Stimulated activated CD8-positive, alpha-beta memory T cell treated with anti-CD3 and anti-CD28 coated beads, Interleukin-4, amount 100 ng/mL, for 4 hours (primary cell): ENCODE measurements around the gene GLT6D1.
"Not testable (repeated sequence)": the region's sequence is repeated elsewhere in the genome, so short reads cannot be mapped to it uniquely, and the experiment has no call there.

Experiments used
- DNase-seq, 2 donors: peaks; one replicate each; pipeline ENCODE4 v3.0.0-alpha.2; 2020; ENCODE audit warnings: low read depth in 2 of 2, low spot score in 1 of 2

GLT6D1 gene, protein sequence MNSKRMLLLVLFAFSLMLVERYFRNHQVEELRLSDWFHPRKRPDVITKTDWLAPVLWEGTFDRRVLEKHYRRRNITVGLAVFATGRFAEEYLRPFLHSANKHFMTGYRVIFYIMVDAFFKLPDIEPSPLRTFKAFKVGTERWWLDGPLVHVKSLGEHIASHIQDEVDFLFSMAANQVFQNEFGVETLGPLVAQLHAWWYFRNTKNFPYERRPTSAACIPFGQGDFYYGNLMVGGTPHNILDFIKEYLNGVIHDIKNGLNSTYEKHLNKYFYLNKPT

DNA sequence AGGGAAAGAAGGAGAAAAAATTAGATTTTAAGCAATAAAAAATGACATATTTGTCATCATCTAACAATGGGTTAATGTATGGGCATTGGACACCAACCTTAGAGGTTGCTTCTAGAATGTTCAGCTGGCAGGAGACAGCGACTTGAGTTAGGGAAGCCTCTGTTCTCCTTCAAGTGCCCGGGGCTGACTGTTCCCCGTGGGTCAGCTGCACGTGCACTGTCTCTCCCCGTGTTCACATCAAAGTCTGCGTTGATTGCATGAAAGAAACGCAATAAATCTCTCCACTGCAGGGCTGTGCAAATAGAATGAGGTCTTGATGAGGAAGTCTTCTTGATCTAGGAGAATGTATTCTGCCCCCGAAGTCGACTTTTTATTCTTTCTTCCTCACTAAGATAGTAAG lies at the start of gene GLT6D1:
Gene GLT6D1, minus strand, starts transcription at position 345 of the 400 bp plus-strand sequence. CDS start 353 bp downstream, outside the sequence.
- no peak for DNase-seq

DNA sequence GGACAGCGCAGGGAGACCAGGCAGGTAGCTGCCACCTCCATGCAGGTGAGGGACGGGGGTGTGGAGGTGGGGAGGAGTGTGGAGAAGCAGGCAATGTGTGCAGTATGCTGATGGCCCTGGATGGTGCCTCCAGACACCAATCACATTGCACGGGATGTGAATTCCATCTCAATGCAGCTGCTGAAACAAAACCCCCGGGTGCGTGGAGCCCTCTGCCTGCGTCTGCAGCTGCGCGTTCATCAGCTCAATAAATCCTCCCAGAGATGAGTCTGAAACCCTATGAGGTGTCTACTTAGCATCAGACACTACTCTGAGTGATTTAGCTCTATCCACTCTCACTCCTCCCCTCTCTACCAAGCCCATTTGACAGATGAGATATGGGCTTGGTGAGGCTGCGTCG lies 49.7 kb upstream of the GLT6D1 start:
- no peak for DNase-seq

DNA sequence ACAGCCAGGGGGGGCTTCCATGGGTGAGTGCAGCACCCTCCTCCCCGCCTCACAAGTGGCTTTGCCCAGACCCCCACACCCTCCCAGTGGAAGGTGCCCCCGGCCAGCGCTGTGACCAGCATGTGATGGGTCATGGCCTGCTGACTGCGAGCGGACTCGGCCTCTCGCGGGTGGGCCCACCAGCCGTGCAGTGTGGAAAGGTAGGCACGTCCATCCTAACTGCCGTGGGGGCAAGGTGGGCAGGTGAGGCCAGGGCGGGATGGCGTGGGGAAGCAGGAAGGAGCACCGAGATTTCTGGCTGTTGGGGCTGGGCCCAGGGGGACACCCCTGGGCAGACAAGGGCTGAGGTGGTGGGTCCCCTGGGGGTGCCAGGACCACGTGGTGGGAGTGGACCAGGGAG lies 47.9 kb upstream of the GLT6D1 start:
- DNase-seq: no peak

DNA sequence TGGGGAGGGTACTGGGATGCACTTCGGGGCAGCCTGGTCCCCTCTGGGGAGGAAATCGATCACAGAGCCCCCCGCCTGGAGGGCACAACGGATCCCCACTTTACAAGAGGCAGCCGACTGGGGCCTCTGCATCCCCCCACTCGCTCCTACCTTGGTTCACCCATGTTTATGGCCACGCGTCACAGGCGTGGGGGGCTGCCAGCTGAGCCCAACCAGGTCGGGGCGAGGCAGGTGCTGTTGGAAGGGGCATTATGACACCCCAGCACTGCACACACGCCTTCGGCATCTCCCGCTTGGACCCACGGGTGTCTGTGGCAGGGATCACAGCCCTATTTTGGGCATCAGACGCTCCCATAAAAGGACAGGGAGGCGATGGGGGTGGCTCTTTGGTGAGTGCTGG lies 45.4 kb upstream of the GLT6D1 start:
- DNase-seq: no peak

DNA sequence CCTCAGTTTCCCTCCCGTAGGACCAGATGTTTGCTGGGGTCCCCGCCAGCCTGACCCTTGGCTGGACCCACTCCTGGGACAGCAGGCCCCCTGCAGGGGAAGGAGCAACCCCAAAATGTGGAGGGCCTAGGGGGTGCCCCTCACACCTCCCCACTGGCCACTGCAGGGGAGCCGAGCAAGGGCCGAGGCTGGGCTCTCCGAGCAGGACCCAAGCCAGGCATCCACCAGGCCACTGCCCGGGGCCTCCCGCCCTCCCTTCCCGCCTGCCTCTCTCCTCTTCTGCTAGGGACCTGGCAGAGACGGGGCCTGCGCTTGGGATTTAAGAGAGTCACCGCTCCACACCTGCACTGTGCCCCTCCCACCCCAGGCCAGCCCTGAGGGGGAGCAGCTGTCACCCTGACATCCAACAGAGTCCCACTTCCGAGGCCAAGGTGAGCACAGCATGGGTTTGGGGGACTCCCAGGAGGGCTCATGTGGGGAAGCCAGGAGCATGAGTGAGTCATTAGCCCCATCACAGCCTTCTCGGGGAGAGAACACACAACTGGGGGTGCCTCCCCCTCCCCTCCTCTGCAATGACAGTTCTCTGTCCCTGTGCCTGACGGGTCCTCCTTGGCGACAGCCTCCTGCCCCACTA lies 44.2 kb upstream of the GLT6D1 start:
- DNase-seq: no peak

DNA sequence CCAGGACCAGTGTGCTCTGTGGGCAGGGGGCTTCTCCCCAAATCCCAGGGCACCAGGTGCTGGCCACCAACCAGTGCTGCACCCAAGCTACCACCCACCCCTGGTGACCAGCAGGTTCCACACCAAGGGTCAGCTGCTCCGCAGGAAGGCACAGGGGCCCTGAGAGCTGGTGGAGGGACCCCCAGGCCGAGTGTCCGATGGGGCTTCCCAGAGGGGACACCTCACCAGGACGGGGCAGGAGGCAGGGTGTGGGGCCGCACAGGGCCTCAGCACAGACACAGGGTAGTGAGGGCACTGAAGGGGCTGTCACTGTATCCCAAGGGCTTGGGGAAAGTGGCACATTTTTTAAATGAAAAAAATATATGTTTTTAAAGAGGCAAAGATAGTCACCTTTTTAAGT lies 41.8 kb upstream of the GLT6D1 start:
- no peak for DNase-seq

DNA sequence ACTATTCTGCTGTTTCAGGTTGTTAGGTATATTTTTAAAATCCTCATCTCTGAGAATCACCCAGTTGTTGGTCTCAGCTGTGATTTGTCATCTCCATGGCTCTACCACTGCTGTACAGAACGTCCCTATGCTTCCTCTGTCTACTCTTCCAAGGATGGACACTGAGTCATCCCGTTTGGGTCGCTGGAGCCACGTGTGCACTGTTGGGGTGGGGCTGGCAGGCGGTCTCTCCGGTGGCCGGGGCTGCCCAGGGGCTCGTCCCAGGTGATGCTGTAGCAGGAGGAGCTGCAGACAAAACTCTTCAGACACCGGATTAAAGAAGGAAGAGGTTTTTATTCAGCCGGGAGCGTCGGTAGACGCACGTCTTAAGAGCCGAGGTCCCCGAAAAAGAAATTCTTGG lies 40.7 kb upstream of the GLT6D1 start:
- no peak for DNase-seq

DNA sequence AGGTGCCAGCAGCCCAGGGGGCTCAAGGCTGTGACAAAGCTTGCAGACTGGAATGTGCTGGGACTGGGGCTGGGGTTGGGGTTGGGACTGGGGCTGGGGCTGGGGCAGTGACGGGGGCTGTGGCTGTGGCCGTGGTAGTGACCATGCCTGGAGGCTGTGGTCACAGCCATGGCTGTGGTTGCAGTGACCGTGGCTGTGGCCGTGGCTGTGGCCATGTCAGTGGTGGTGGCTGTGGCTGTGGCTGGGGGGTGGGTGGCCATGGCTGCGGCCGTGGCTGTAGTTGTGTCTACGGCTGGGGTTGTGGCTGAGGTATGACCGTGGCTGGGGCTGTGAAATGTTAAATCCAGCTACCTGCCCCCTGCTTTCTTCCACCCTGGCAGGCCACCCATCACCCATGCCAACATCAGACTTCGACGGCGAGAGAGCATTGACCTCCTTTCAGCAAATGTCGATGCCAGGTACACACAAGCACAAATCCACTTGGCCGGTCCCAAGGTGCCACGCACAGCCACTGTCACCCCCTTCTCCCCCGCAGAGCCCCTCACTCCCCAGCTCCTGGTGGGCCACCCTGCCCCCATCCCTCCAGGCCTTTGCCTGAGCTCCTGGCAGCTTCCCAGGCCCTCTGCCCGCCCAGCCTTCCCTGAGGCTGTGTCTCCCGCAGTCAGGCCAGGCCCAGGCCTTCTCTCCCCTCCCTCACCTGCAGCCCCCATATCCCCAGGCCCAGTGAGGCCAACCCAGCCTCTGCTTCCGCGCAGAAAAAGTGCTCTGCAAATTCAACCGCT lies 39.1 kb upstream of the GLT6D1 start:
- no peak for DNase-seq

DNA sequence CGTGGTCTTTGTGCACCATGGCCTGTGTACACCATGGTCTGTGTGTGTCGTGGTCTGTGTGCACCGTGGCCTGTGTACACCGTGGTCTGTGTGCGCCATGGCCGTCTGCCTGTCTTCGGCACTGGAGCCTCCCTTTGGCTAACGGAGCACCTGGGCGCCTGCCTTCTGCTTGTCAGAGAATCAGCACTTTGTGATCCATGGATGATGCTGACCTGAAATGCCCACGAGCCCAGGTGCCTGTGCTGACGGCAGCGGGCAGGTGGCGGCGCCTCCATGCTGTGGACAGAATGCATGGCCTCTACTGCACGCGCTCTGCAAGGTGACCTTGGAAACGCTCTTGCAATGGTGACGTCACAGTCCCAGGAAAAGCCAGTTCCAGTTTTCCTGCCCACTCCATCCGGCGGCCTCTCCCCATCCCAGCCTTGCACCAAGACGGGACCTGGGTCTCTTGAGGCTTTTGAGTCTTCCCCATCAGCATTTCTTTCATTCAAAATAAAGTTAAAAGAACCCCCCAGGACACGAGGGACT lies 38.4 kb upstream of the GLT6D1 start:
- no peak for DNase-seq

DNA sequence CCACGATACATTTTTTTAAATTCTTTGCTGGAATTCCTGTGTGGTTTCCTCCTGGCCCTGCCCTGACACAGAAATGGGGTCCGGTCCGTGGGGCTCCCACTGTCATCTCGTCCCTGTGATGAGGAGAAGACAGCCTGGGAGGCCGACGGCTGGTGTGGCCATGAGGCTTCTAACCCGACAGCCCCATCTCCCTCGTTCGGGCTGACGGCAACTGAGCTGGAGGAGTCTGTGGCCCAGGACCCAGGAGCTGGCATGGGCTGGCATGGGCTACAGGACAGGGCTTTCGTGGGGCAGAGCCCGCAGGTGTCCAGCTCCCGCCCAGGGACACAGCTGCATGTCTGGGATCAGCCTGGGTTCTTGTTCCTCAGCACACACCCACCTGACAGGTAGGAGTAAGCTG lies 37.6 kb upstream of the GLT6D1 start:
- no peak for DNase-seq

DNA sequence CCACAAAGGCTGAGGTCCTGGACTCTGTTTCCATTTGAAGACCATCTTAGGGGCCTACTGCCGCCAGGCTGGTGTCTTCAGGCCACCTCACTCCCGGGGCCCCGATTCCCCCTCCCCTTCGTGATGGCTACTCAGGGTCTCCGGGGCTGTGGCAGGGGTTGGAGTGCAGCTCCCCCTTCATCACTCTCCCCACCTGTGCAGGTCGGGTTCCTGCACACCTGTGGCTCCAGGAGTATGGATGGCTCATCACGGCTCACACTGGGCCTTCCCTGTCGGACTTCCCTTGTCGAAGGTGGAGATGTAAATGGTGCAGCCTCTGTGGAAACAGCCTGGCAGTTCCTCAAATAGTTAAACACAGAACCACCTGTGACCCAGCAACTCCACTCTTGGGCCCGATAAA lies 35.6 kb upstream of the GLT6D1 start:
- no peak for DNase-seq

DNA sequence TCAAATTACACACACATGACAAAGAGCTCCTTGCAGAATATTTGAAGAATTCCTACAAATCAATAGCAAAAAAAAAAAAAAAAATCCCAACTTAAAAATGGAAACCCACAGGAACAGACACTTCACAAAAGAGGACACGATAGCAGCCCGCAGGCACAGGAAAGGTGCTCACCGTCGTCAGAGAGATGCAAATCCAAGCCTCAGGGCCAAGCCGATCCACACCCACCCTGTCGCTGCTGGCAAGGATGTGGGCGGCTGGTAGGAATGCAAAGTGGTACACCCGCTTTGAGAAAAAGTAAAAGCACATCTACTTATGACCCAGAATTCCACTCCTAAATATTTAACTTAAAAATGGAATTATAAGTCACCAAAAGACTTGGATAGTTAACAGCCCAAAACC lies 34.6 kb upstream of the GLT6D1 start:
- DNase-seq: no peak

DNA sequence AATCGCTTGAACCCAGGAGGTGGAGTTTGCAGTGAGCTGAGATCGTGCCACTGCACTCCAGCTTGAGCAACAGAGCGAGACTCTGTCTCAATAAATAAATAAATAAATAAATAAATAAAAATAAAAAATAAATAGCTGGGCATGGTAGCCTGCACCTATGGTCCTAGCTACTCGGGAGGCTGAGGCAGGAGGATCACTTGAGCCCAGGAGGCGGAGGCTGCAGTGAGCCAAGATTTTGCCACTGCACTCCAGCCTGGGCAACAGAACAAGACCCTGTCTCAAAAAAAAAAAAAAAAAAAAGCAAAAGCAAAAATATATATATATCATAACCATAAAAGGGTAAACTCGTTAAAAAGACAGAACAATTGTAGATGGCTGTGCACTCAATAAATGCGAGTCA lies 33.4 kb upstream of the GLT6D1 start:
- not testable (repeated sequence) for DNase-seq

DNA sequence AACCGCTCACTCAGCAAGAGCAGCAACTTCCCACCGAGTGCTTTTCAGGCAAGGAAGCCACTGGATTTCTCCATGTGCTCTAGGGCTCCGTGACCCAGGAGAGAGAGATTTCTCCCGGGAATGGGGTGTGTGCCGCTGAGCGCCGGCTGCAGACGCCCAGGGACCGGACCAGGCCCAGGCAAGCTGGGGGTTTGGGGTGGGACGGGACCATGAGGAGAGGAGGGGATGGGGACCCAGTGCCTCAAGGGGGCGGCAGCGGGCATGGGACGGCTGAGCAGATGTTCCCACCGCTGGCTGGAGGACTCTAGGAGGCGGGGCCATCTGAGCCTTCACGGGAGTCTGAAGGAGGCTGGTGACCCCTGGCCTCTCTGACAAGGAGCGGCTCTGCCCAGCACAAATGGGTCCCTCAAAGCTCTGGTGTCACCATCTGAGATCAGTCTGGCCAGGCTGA lies 32.3 kb upstream of the GLT6D1 start:
- no peak for DNase-seq

DNA sequence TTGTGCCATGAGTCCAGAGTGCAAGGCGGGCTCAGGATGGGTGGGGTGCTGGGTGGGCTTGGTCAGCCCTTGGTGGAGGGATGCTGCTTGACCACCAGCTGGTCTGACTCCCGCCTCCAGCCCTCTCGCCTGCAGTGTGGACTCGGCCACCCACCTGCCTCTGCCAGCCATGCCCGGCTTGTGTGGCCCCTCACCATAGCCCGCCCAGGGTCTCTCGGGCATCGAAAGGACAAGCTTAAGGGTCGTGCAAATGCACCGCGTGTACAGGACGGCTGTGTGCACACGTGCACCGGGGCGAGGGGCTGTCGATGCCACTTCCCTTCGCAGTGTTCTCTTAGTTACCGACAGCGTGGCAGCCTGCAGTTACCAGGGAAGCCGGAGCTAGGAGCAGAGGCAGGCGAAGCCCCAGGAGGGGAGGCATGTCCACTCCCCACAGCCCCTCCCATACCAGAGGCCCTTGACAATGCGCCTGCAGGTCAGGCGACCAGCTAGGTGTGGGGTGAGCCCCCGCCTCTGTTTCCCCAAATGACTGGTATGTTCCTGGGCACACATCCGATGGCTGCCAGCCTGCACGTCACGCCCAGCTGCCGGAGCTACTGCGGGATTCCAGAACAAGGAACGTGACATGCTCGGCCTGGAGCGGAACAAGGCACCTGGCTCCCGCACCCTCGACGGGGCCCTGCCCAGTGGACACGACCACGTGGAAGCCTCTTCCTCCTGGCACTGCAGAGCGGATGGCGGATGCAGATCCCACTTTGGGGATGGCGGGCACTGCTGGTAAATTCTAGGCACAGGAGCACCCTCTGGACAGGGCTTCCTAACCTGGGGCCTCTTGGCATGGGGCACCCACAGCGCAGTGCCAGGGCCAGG lies 31.6 kb upstream of the GLT6D1 start:
- no peak for DNase-seq

DNA sequence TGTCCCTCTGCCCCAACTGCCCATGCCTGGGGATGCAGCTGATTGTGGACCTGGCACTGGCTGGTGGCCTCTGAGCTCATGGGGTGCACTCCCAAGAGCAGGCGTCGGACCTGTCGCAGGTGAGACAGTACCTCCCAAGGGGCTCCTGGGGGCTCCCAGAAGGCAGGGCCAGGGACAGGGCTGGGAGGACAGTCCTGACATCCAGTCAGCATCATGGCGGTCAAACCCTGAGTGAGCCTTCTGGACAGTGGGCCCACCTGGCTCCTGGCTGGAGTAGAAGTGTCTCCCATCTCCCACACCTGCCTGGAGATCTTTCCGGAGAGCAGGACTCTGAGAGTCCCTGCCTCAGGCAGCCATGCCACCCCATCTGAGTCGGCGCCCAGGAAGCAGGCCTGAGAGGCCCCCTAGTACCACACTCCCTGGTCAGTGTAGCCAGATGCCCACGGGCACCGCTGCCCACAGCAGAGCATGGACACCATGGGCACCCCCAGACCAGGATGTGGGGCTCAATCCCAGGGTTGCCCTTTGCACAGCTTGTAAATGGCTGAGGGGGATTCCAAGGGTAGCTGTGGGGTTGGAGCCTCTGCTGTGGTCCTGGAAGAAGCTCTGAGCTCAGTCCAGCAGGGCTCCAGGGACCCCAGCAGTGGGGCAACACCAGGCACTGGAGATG lies 30.4 kb upstream of the GLT6D1 start:
- no peak for DNase-seq

DNA sequence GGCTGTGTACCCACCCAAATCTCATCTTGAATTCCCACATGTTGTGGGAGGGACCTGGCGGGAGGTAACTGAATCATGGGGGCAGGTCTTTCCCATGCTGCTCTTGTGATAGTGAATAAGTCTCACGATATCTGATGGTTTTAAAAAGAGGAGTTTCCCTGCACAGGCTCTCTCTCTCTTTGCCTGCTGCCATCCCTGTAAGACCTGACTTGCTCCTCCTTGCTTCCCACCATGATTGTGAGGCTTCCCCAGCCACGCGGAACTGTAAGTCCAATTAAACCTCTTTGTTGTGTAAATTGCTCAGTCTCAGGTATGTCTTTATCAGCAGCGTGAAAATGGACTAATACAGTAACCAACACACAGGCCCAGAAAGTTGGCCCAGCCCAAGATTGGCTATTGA lies 29.7 kb upstream of the GLT6D1 start:
- DNase-seq: not testable (repeated sequence)

DNA sequence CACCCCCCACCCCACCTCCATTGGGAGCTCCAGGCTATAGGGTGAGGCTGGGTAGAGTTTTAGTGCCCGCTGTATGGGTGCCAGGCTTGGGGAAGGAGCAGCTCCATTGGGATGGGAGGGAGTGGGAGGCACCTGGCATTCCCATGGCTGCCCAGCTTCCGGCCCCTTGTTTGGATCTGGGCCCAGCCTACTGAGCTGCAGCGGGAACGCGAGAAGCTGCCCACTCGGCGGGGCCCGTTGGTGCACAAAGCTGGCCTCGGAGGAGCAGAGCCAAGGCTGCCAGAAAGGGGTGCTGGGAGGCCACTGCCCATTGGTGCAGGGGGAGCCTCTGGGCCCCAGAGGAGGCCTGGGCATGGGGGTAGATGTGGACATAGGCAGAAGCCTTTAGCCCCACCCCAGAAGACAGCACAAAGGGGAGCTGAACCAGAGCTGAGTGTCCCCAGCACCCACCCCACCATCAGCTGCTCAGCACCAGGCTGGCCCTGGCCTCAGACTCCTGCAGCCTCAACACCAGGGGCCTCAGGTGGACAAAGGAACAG lies 28.2 kb upstream of the GLT6D1 start:
- no peak for DNase-seq

DNA sequence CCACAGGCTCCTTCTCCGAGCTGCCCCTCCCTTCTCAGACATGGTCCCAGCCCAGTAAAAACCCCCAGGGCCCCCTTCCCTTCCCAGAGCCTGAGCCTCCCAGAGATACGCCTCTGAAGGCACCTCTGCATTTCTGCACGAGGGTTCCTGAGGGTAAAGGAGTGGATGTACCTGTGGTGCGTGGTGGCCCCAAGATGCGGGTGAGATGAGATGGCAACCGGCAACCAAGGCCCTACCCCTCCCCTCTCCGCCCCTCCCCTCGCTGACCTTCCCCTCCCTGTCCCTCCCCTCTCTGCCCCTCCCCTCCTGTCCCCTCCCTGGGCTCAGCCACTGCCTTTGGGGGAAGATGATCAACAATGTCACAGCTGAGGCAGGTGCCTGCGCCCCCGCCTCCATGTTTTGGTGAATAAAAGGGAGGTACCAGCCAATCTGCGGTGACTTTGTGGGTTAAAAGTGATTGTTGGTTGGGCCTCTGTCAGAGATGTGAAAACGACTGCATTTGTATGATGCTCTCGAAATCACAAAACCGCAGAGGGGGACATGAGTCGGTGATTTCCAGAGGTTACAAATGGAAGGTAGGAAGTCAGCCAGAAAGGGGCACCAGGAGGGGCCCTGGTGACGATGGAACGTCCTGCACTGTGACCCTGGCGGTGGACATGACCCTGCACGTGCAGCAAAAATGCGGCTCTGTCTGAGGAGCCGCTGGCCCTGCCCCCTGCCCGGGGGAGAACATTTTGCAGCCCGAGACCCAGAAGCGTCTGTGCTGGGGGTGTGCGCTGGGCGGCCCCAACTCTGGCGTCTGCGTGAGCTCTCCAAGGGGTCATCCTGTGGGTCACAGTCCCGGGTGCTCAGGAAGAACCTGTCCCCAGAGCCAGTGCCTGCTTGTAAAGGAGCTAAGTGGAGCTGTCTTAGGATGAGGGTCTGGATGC lies 27.5 kb upstream of the GLT6D1 start:
- DNase-seq: no peak
